GM13977 (cell line): Measurements from ENCODE around the gene FAM50A.

Experiments
- DNase-seq: peaks from one replicate; pipeline ENCODE4 v3.0.0; 2012; ENCODE audit warnings: low spot score
- in situ Hi-C: fragments of 300-500 bp; cut with MboI; formaldehyde crosslinking; loops from one replicate; pipeline ENCODE4 v1.12.0; 2022; ENCODE audit warnings: low sequenced_read_pairs, low pct_unique_long_range_greater_than_20kb, mixed read lengths, inconsistent platforms; ENCODE audit not compliant: unreplicated experiment
- TF ChIP-seq, protein P1 (sequence below): IDR thresholded peaks from 2 replicates; pipeline ENCODE4 v1.5.1; 2012; ENCODE audit warnings: mild to moderate bottlenecking, control low read depth; ENCODE audit not compliant: insufficient read depth; ENCODE audit errors: extremely low read depth, missing control alignments

The FAM50A gene

DNA sequence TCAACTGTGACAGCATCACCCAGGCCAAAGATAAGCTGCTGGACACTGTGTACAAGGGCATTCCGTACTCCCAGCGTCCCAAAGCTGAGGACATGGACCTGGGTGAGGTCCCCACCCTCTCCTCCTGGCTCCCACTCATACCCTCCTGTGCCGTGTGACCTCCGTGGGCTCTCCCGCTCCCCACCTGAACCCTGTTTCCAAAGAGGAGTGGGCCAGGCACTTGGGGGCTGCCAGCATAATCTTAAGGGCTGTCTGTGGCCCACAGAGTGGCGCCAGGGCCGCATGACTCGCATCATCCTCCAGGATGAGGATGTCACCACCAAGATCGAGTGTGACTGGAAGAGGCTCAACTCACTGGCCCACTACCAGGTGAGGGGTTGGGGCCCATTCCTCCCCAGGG lies 25.2 kb downstream of the FAM50A start:
- TF ChIP-seq, protein P1, sequence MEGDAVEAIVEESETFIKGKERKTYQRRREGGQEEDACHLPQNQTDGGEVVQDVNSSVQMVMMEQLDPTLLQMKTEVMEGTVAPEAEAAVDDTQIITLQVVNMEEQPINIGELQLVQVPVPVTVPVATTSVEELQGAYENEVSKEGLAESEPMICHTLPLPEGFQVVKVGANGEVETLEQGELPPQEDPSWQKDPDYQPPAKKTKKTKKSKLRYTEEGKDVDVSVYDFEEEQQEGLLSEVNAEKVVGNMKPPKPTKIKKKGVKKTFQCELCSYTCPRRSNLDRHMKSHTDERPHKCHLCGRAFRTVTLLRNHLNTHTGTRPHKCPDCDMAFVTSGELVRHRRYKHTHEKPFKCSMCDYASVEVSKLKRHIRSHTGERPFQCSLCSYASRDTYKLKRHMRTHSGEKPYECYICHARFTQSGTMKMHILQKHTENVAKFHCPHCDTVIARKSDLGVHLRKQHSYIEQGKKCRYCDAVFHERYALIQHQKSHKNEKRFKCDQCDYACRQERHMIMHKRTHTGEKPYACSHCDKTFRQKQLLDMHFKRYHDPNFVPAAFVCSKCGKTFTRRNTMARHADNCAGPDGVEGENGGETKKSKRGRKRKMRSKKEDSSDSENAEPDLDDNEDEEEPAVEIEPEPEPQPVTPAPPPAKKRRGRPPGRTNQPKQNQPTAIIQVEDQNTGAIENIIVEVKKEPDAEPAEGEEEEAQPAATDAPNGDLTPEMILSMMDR = no peak
- in situ Hi-C loops = no loop called here
- no peak for DNase-seq

DNA sequence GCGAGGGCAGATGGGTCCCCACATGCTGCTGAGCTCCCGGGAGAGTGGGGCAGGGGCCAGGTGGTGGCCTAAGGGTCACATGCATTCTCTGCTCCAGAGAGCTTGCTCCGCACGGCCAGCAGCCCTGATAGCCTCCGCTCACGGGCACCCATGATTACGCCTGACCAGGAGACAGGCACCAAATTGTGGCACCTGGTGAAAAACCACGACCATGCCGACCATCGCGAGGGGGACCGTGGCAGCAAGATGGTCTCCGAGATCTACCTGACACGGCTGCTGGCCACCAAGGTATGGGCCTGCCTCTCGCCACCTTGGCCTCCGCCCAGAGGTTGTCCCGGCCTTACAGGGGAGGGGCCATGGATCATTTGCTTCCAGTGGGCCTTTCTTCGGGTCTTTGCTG lies 25.9 kb downstream of the FAM50A start:
- TF ChIP-seq, protein P1 = no peak
- in situ Hi-C loops = no loop called here
- DNase-seq = no peak

GRCh38 chrX:154470434-154470833 lies 26.5 kb downstream of the FAM50A start:
- DNase-seq = no peak
- TF ChIP-seq, protein P1 = no peak
- in situ Hi-C loops = no loop called here

GRCh38 chrX:154470914-154471568 lies 27.1 kb downstream of the FAM50A start:
- in situ Hi-C loops = no loop called here
- DNase-seq = no peak
- TF ChIP-seq, protein P1 = no peak

- no peak for DNase-seq
- TF ChIP-seq, protein P1 = no peak
- in situ Hi-C loops = no loop called here
Observed at GRCh38 chrX:154471839-154472684, 28.1 kb downstream of the FAM50A start.

GRCh38 chrX:154472685-154473632 lies 29.0 kb downstream of the FAM50A start:
- DNase-seq = no peak
- TF ChIP-seq, protein P1 = no peak
- in situ Hi-C loops = no loop called here
